RWPE1 (cell line): ENCODE results near the gene MOB3A.

ENCODE experiments used
- CTCF ChIA-PET: fragments of 350-600 bp; sonication (Branson Sonifier 250); formaldehyde crosslinking; extraction: SDS; loops from one replicate; lab custom pipeline; 2021; lab: Yijun Ruan, JAX
- POLR2A ChIA-PET: fragments of 400-600 bp; formaldehyde crosslinking; extraction: SDS; loops from one replicate; lab custom pipeline; 2020; ENCODE audit warnings: antibody characterized with exemption; ENCODE audit not compliant: low non-redundant PET; lab: Yijun Ruan, JAX
- DNase-seq: peaks from one replicate; pipeline ENCODE4 v3.0.0; 2012; ENCODE audit warnings: low spot score
- H3K27ac ChIP-seq: fragments of 450-650 bp; 2 replicates; pipeline ENCODE4 v1.5.1; 2017
- TF ChIP-seq, protein P1 (sequence below): fragments of 450-650 bp; conservative IDR thresholded peaks from 2 replicates; pipeline ENCODE4 v1.5.1; 2017; ENCODE audit warnings: low read depth, mild to moderate bottlenecking

Gene MOB3A

GRCh38 chr19:2081873-2082810, 14.0 kb downstream of the MOB3A start:
- DNase-seq = no peak
- peak overlapping the region; percentile 98 for H3K27ac ChIP-seq
- ChIA-PET POLR2A (no interaction called here), CTCF (no interaction called here)
- TF ChIP-seq, protein P1, sequence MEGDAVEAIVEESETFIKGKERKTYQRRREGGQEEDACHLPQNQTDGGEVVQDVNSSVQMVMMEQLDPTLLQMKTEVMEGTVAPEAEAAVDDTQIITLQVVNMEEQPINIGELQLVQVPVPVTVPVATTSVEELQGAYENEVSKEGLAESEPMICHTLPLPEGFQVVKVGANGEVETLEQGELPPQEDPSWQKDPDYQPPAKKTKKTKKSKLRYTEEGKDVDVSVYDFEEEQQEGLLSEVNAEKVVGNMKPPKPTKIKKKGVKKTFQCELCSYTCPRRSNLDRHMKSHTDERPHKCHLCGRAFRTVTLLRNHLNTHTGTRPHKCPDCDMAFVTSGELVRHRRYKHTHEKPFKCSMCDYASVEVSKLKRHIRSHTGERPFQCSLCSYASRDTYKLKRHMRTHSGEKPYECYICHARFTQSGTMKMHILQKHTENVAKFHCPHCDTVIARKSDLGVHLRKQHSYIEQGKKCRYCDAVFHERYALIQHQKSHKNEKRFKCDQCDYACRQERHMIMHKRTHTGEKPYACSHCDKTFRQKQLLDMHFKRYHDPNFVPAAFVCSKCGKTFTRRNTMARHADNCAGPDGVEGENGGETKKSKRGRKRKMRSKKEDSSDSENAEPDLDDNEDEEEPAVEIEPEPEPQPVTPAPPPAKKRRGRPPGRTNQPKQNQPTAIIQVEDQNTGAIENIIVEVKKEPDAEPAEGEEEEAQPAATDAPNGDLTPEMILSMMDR = no peak

DNA sequence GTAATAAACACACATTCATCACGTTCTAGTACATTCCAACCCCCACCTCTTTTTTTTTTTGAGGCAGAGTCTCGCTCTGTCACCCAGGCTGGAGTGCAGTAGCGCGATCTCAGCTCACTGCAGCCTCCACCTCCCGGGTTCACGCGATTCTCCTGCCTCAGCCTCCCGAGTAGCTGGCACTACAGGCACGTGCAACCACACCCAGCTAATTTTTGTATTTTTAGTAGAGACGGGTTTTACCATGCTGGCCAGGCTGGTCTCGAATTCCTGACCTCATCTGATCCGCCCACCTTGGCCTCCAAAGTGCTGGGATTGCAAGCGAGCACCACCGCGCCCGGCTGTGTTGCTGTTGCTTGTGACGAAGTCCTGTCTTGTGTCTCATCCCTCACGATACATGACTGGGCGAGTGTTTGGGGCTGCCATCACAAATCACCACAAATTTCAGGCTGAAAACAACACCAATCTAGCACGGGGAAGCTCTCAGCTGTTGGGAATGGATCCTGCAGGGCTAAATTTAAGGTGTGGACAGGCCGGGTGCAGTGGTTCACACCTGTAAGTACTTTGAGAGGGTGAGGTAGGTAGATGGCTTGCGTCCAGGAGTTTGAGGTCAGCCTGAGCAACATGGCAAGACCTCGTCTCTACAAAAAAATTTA, 15.7 kb downstream of the MOB3A start:
- no peak for DNase-seq
- peak overlapping the region; percentile 98 for H3K27ac ChIP-seq
- TF ChIP-seq, protein P1 = no peak
- POLR2A ChIA-PET = no interaction called here
- CTCF ChIA-PET = interaction anchor here (1.0 kb wide), 1 partner anchor 10 kb away, joined by 5 read pairs; no protein-coding TSS in a partner anchor

GRCh38 chr19:2079865-2080301, 16.2 kb downstream of the MOB3A start:
- CTCF ChIA-PET = no interaction called here
- POLR2A ChIA-PET = no interaction called here
- DNase-seq = no peak
- H3K27ac ChIP-seq = peak overlapping the region; percentile 98
- TF ChIP-seq, protein P1 = no peak

DNA sequence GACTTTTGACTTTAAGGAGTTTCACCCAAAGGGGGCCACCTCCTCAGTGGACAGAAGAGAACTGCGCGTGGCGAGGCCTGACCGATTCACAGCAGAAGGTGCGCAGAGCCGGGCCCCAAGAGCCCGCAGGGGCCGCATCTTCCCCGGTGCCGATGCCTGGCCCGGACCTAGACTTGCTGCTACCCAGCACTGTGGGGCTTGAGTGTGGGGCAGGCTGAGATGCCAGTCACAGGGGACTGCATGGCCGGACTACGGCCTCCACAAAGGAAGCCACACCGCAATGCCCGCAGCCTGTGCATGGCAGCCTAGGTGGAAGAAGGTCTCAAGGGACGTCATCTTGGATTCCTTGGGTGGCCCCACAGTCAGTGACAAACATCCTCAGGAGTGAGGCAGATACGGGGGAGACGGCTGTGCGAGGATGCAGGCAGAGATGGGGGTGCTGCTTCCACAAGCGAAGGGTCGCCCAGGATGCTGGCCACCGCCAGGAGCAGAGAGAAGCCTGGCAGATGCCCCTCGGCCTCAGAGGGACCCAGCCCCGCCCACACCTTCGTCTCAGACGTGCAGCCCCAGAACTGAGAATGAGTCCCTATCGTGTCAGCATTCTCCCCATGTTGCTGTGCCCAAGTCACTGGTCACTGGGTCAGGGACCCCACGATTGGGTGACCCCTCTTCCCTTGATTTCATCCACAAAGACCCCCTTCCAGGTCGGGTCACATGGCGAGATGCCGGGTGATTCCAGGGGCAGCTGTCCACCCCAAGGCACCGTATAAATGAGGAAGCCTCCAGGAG, 16.9 kb downstream of the MOB3A start:
- DNase-seq = no peak
- ChIA-PET CTCF (no interaction called here), POLR2A (no interaction called here)
- peak overlapping the region; percentile 98 for H3K27ac ChIP-seq
- TF ChIP-seq, protein P1 = no peak

DNA sequence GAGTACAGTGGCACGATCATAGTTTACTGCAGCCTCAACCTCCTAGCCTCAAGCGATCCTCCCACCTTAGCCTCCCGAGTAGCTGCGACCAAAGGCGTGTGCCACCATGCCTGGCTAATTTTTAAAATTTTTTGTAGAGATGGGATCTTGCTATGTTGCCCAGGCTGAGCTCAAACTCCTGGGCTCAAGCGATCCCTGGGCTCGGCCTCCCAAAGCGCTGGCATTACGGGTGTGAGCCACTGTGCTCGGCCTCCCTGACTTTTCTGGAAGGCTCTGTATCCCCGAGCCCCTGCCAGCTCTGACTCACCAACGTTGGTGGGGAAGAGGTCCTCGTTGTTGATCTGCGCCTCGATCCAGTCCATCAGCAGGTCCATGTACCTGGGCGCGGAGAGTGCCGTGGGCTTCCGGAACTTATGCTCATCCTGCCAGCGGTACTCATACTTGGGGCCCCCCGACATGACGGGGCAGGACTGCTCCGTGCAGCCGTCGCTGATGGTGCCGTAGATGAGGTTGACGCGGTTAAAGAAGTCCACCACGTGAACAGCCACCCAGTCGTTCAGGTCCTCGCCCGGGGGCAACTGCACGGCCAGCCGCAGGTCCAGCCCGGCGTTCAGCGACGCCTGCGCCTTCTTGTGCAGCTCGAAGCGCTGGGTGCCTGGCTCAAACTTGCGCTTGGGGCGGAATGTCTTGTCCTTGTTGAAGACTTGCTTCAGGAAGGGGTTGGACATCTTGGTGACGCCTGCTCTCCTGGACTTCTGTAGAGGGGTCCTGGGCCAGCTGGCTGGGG, 18.1 kb downstream of the MOB3A start:
- no peak for DNase-seq
- CTCF ChIA-PET = interaction anchor here (0.6 kb wide), 2 partner anchors 8 to 314 kb away, joined by 3 to 4 read pairs; no protein-coding TSS in a partner anchor
- H3K27ac ChIP-seq = peak overlapping the region; percentile 98
- TF ChIP-seq, protein P1 = no peak
- POLR2A ChIA-PET = no interaction called here
